Immature natural killer cell (primary cell): ENCODE measurements around the gene C19orf44. TPM values are rescaled to one million over a fixed set of nuclear protein-coding genes. Genes with fewer than 3 reads are reported as not detected.
A peak's percentile ranks its signal among the peaks of the same experiment; 100 is the strongest.

Experiments used
- DNase-seq, 3 donors: peaks; one replicate each; pipeline ENCODE4 v3.0.0; 2022; ENCODE audit warnings: mixed read lengths in 1 of 3
- H3K27ac Mint-ChIP-seq, 6 donors: one replicate each; pipeline ENCODE4 v1.8.0; 2020; ENCODE audit warnings: mixed read lengths in 6 of 6, mild to moderate bottlenecking in 5 of 6, inconsistent platforms in 4 of 6, moderate library complexity in 3 of 6
- H3K27me3 Mint-ChIP-seq, 3 donors: one replicate each; pipeline ENCODE4 v1.8.0; 2020 to 2021; ENCODE audit warnings: low read depth in 3 of 3, mild to moderate bottlenecking in 3 of 3, mixed read lengths in 3 of 3, moderate library complexity in 3 of 3, inconsistent platforms in 1 of 3
- H3K36me3 Mint-ChIP-seq, 3 donors: one replicate each; pipeline ENCODE4 v1.8.0; 2020; ENCODE audit warnings: mixed read lengths in 3 of 3, inconsistent platforms in 2 of 3, mild to moderate bottlenecking in 2 of 3
- H3K4me1 Mint-ChIP-seq, 2 donors: one replicate each; pipeline ENCODE4 v1.8.0; 2020; ENCODE audit warnings: inconsistent platforms in 2 of 2, mild to moderate bottlenecking in 2 of 2, mixed read lengths in 2 of 2, moderate library complexity in 1 of 2
- H3K4me3 Mint-ChIP-seq, 5 donors: one replicate each; pipeline ENCODE4 v1.8.0; 2020; ENCODE audit warnings: mild to moderate bottlenecking in 5 of 5, mixed read lengths in 5 of 5, inconsistent platforms in 3 of 5, moderate library complexity in 3 of 5
- H3K9me3 Mint-ChIP-seq, 6 donors: one replicate each; pipeline ENCODE4 v1.8.0; 2020; ENCODE audit warnings: mild to moderate bottlenecking in 6 of 6, mixed read lengths in 6 of 6, inconsistent platforms in 4 of 6, moderate library complexity in 3 of 6
- polyA plus RNA-seq, 3 donors: library from polyadenylated mRNA; unstranded; fragments of 300-500 nt; fragmentation: Illumina TruSeq; gene quantifications; one replicate each; pipeline ENCODE4 v1.2.3, GENCODE V29; 2021

The C19orf44 gene
- polyA plus RNA-seq, 3 donors from 2014 or later, result 0.80 to 1.2 TPM; not detected in 1

DNA sequence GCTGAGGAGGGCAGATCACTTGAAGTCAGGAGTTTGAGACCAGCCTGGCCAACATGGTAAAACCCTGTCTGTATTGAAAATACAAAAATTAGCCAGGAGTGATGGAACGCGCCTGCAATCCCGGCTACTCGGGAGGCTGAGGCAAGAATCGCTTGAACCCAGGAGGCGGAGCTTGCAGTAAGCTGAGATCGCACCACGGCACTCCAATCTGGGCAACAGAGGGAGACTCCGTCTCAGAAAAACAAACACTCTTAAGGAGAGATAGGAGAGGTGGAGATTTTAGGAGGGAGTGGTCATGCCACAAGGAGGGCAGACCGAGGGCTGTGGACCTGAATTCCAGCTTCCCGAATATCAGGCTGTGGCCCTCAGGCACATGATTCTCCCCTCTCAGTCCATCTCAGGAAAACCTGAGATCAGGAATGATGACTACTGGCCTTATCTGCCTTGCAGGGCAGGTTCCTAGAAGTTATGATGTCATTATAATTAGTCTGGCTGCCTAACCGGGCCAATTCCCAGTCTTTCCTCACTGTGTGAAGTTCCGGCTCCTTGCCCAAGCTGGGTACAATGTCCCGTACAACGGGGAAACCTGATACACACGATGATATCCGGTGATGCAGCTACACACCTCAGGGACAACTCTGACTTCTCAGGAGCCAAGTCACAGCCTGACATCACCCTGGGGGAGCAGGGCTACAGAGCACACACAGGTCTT is 73.6 kb downstream of the C19orf44 start:
- DNase-seq, result no peak
- Mint-ChIP-seq H3K4me3 (peak overlapping the region; percentile 10 to 78 (median 47)), H3K4me1 (peaks cover 52 to 61% of the 10 kb centered on the region in 2 donors), H3K27me3 (peaks cover 15 to 25% (median 24%) of the 10 kb centered on the region in 3 donors), H3K27ac (peak overlapping the region in 5 of 6 donors; percentile 23 to 83 (median 75)), H3K36me3 (peaks cover 9 to 24% (median 11%) of the 10 kb centered on the region in 3 donors), H3K9me3 (no peaks in the 10 kb centered on the region)

Other genes with a start within 250 kb of the C19orf44 start
- gene KLF2, start 171.6 kb upstream of the C19orf44 start, polyA plus RNA-seq, result 100 to 1,000 TPM in 1 of 3 donors, 10 to 100 TPM in 2; 55.0 to 102 (median 91.0) TPM
- gene EPS15L1, start 24.4 kb upstream of the C19orf44 start, polyA plus RNA-seq, result 10 to 100 TPM; 14.5 to 28.8 (median 16.4) TPM
- under 1 TPM in 1 of 3 donors, not detected in 2; 0.25 TPM for gene CALR3, start 227 bp upstream of the C19orf44 start, polyA plus RNA-seq
- 10 to 100 TPM in 1 of 3 donors, 1 to 10 TPM in 2; 1.6 to 19.9 (median 3.4) TPM for gene CHERP, start 46.0 kb downstream of the C19orf44 start, polyA plus RNA-seq
- gene SLC35E1, start 76.0 kb downstream of the C19orf44 start, polyA plus RNA-seq, result 10 to 100 TPM; 14.9 to 21.8 (median 20.1) TPM
- 1 to 10 TPM; 1.2 to 5.3 (median 2.0) TPM for gene MED26, start 131.8 kb downstream of the C19orf44 start, polyA plus RNA-seq
- 10 to 100 TPM; 66.3 to 82.2 (median 67.7) TPM for gene SMIM7, start 163.8 kb downstream of the C19orf44 start, polyA plus RNA-seq
- 1 to 10 TPM in 2 of 3 donors, under 1 TPM in 1; 0.78 to 3.2 (median 1.5) TPM for gene TMEM38A, start 164.7 kb downstream of the C19orf44 start, polyA plus RNA-seq
- gene NWD1, start 223.5 kb downstream of the C19orf44 start, polyA plus RNA-seq, result not detected